Endothelial cell of umbilical vein (primary cell): ENCODE data around the gene CXCL3. TPM values are rescaled to one million over a fixed set of nuclear protein-coding genes. Genes with fewer than 3 reads are reported as not detected.

Source experiments
- BruUV-seq: library from RNA; stranded (reverse); fragments of 400-500 nt; replicated peaks from 2 replicates; lab custom pipeline; 2021; lab: Mats Ljungman, UMichigan
- CTCF ChIA-PET: fragments of 300-600, 350-600 bp; sonication (Branson Sonifier 250); formaldehyde crosslinking; loops from one replicate; lab custom pipeline; 2021; ENCODE audit warnings: antibody characterized with exemption, inconsistent platforms; lab: Charles Lee
- POLR2A ChIA-PET: fragments of 300-600, 350-600 bp; sonication (Branson Sonifier 250); formaldehyde crosslinking; loops from one replicate; lab custom pipeline; 2021; ENCODE audit warnings: antibody characterized with exemption, inconsistent platforms; lab: Charles Lee
- DNase-seq: peaks from one replicate; pipeline ENCODE4 v3.0.0-alpha.2; 2011; ENCODE audit warnings: low read depth, low spot score
- FAIRE-seq: peaks from 2 replicates; lab custom pipeline; 2011; peaks lifted over from hg19 to GRCh38; lab: Jason Lieb, UNC
- H2AFZ ChIP-seq: 2 replicates; pipeline ENCODE4 v1.6.0; 2012; ENCODE audit warnings: low read depth, low read length, control low read depth, inconsistent platforms
- H3K27ac ChIP-seq: 2 replicates; pipeline ENCODE4 v1.5.1; 2011; ENCODE audit warnings: low read depth, mild to moderate bottlenecking, control low read depth, low read length, moderate library complexity; ENCODE audit not compliant: insufficient read depth
- H3K27me3 ChIP-seq, 2 experiments: 2 replicates each; pipeline versions ENCODE4 v1.6.0 to v1.6.1; 2011; ENCODE audit warnings: low read length in 2 of 2, mixed read lengths in 1 of 2; ENCODE audit not compliant: control insufficient read depth in 2 of 2, insufficient read depth in 2 of 2
- H3K36me3 ChIP-seq, 2 experiments: 2 replicates in 1 of 2; 3 replicates in 1 of 2; pipeline ENCODE4 v1.5.1; 2011; ENCODE audit warnings: low read length in 2 of 2, mild to moderate bottlenecking in 1 of 2, moderate library complexity in 1 of 2; ENCODE audit not compliant: control insufficient read depth in 2 of 2, insufficient read depth in 2 of 2; ENCODE audit errors: extremely low read depth in 1 of 2
- H3K4me1 ChIP-seq: 3 replicates; pipeline ENCODE4 v1.5.1; 2011; ENCODE audit warnings: mild to moderate bottlenecking, low read length; ENCODE audit not compliant: control insufficient read depth, insufficient read depth; ENCODE audit errors: extremely low read depth
- H3K4me2 ChIP-seq: 2 replicates; pipeline ENCODE4 v1.6.1; 2011; ENCODE audit warnings: low read length, control low read depth, mixed read lengths; ENCODE audit not compliant: insufficient read depth
- H3K4me3 ChIP-seq, 3 experiments: fragments of 200-600 bp in 1 of 3; sonication (generic), shearing (Covaris generic) in 1 of 3; replicated peaks in 1 of 3; 2 replicates each; pipeline ENCODE4 v1.5.1; 2011 to 2016; ENCODE audit warnings: control low read depth in 3 of 3, low read length in 3 of 3, mild to moderate bottlenecking in 2 of 3, inconsistent platforms in 1 of 3, low read depth in 1 of 3, moderate library complexity in 1 of 3; ENCODE audit not compliant: insufficient read depth in 1 of 3
- H3K79me2 ChIP-seq: 2 replicates; pipeline ENCODE4 v1.6.0; 2012; ENCODE audit warnings: low read length, inconsistent platforms; ENCODE audit not compliant: control insufficient read depth, insufficient read depth
- H3K9ac ChIP-seq: replicated peaks from 2 replicates; pipeline ENCODE3; 2011; ENCODE audit warnings: low read length, control low read depth; ENCODE audit not compliant: insufficient read depth; ENCODE audit errors: extremely low read depth
- H3K9me1 ChIP-seq: replicated peaks from 3 replicates; pipeline ENCODE4 v1.6.0; 2011; ENCODE audit warnings: mild to moderate bottlenecking, low read length; ENCODE audit not compliant: control insufficient read depth, insufficient read depth; ENCODE audit errors: extremely low read depth
- H3K9me3 ChIP-seq: replicated peaks from 2 replicates; pipeline ENCODE4 v1.5.1; 2012; ENCODE audit warnings: low read length, inconsistent platforms; ENCODE audit not compliant: control insufficient read depth, insufficient read depth
- H4K20me1 ChIP-seq: replicated peaks from 2 replicates; pipeline ENCODE3; 2011; ENCODE audit warnings: mild to moderate bottlenecking, low read length; ENCODE audit not compliant: control insufficient read depth, insufficient read depth; ENCODE audit errors: extremely low read depth
- CTCF ChIP-seq, 2 donors: IDR thresholded peaks; 1 replicate in 1 of 2; 2 replicates in 1 of 2; pipeline ENCODE4 v1.5.1; 2011; ENCODE audit warnings: low read length in 2 of 2, mild to moderate bottlenecking in 2 of 2, moderate library complexity in 2 of 2, control low read depth in 1 of 2, inconsistent platforms in 1 of 2, low read depth in 1 of 2; ENCODE audit not compliant: insufficient read depth in 1 of 2; ENCODE audit errors: extremely low read depth in 1 of 2
- EZH2 ChIP-seq: IDR thresholded peaks from 2 replicates; pipeline ENCODE4 v1.6.1; 2012; ENCODE audit warnings: borderline replicate concordance, low read depth, mild to moderate bottlenecking, moderate library complexity, low read length, inconsistent platforms; ENCODE audit not compliant: severe bottlenecking
- GATA2 ChIP-seq: IDR thresholded peaks from 2 replicates; pipeline ENCODE4 v1.7.0; 2011; ENCODE audit warnings: low read depth, mild to moderate bottlenecking, moderate library complexity, mixed read lengths, low read length; ENCODE audit not compliant: insufficient read length, insufficient read depth
- JUN ChIP-seq: IDR thresholded peaks from 2 replicates; pipeline ENCODE4 v1.6.1; 2011; ENCODE audit warnings: borderline replicate concordance, low read depth; ENCODE audit not compliant: insufficient read length, insufficient read depth
- MAX ChIP-seq: IDR thresholded peaks from 2 replicates; pipeline ENCODE4 v1.6.1; 2011; ENCODE audit not compliant: insufficient read depth, insufficient read length
- MYC ChIP-seq: IDR thresholded peaks from one replicate; pipeline ENCODE4 v1.6.1; 2011; ENCODE audit warnings: mild to moderate bottlenecking, low read depth, low read length
- POLR2A ChIP-seq: IDR thresholded peaks from 2 replicates; pipeline ENCODE4 v1.6.1; 2012; ENCODE audit warnings: low read depth, mild to moderate bottlenecking, control low read depth, low read length
- POLR2AphosphoS5 ChIP-seq: IDR thresholded peaks from 2 replicates; pipeline ENCODE4 v1.6.1; 2012; ENCODE audit warnings: low read depth, mild to moderate bottlenecking, control low read depth, low read length, moderate library complexity; ENCODE audit not compliant: insufficient read depth
- dilution Hi-C: fragments of 300-500 bp; cut with MboI; formaldehyde crosslinking; loops from one replicate; pipeline ENCODE4 v1.15.0; 2019; ENCODE audit warnings: low sequenced_read_pairs; ENCODE audit not compliant: extremely low pct_ligation_motif_present
- intact Hi-C: fragments of 100-400 bp; cut with micrococcal nuclease; formaldehyde crosslinking; loops from one replicate; pipeline ENCODE4 v1.10.0; 2022
- polyA plus RNA-seq, 4 experiments: library from polyadenylated mRNA; depleted of rRNA in 3 of 4; stranded (reverse) in 3 of 4; unstranded in 1 of 4; fragments of >200 nt; gene quantifications; 2 replicates each; pipeline versions ENCODE4 v1.2.1 to v1.2.3, GENCODE V29; 2011 to 2012; ENCODE audit warnings: missing spikeins in 1 of 4
- total RNA-seq: library from RNA; stranded (reverse); gene quantifications from 2 replicates; pipeline ENCODE4 v1.2.3, GENCODE V29; 2021

The CXCL3 gene
- total and polyA plus RNA-seq, 2 donors (not counting 3 experiments of a cell fraction or from before 2014, with no cell fraction given): 1.1 to 1.3 TPM

- H2AFZ ChIP-seq: no peak overlapping the region
- TF ChIP-seq MYC (no peak), JUN (no peak), GATA2 (no peak), MAX (no peak), EZH2 (no peak), POLR2AphosphoS5 (no peak), POLR2A (no peak), CTCF (IDR thresholded peaks at IDR 0.05; ENCODE audit: extremely low read depth in 1 of 2, insufficient read depth in 1 of 2, low read depth in 1 of 2, low read length in 2 of 2) (no peak)
- no peaks in the 10 kb centered on the region for H3K36me3 ChIP-seq
- no peaks in the 10 kb centered on the region for H3K9me3 ChIP-seq
- FAIRE-seq: no peak
- no TSS peak for BruUV-seq
- no peak overlapping the region for H3K9ac ChIP-seq
- dilution Hi-C loops: no loop called here
- no peaks in the 10 kb centered on the region for H3K79me2 ChIP-seq
- no peak overlapping the region for H3K4me3 ChIP-seq
- no peaks in the 10 kb centered on the region for H4K20me1 ChIP-seq
- H3K27me3 ChIP-seq: no peaks in the 10 kb centered on the region
- no peaks in the 10 kb centered on the region for H3K4me1 ChIP-seq
- ChIA-PET POLR2A (no interaction called here), CTCF (no interaction called here)
- DNase-seq: no peak
- intact Hi-C loops: no loop called here
- no peak overlapping the region for H3K4me2 ChIP-seq
- H3K27ac ChIP-seq: no peak overlapping the region
- H3K9me1 ChIP-seq: no peaks in the 10 kb centered on the region
Measured at GRCh38 chr4:74055096-74055495, 16.6 kb upstream of the CXCL3 start.
